Hair follicular keratinocyte (primary cell): ENCODE data around the gene ACKR3. TPM values are rescaled to one million over a fixed set of nuclear protein-coding genes. Genes with fewer than 3 reads are reported as not detected.

Experiments
- total RNA-seq: library from RNA; depleted of rRNA; stranded (reverse); fragments of >200 nt; gene quantifications from 2 replicates; pipeline ENCODE4 v1.2.3, GENCODE V29; 2015

ACKR3 gene
- total RNA-seq: 1.4 and 3.3 TPM in 2 replicates

GRCh38 chr2:236569573-236569973 lies at the start of gene ACKR3:
Gene ACKR3 (plus strand): TSS chr2:236569825. CDS start chr2:236580466, 10,641 bp downstream.

